B cell (primary cell): ENCODE measurements around the gene TNRC6A. TPM values are rescaled to one million over a fixed set of nuclear protein-coding genes. Genes with fewer than 3 reads are reported as not detected.
"Not testable (repeated sequence)": the region's sequence is repeated elsewhere in the genome, so short reads cannot be mapped to it uniquely, and the experiment has no call there.

Source experiments
- ATAC-seq: fragments of 200-7000 bp; cut with Tn5 transposase; one replicate; pipeline ENCODE4 v1.10.0; 2021; ENCODE audit warnings: low read depth, mild to moderate bottlenecking, moderate number of reproducible peaks, moderate library complexity
- CTCF ChIA-PET: fragments of 350-600 bp; sonication (Branson Sonifier 250); formaldehyde crosslinking; loops from one replicate; lab custom pipeline; 2021; ENCODE audit warnings: antibody characterized with exemption, inconsistent platforms; lab: Charles Lee
- POLR2A ChIA-PET: fragments of 350-600 bp; sonication (Branson Sonifier 250); formaldehyde crosslinking; loops from one replicate; lab custom pipeline; 2021; ENCODE audit warnings: antibody characterized with exemption; lab: Charles Lee
- DNase-seq: peaks from one replicate; pipeline ENCODE4 v3.0.0; 2013
- H2AFZ ChIP-seq: 2 replicates; pipeline ENCODE4 v1.6.1; 2012; ENCODE audit warnings: mild to moderate bottlenecking, low read depth, low read length; ENCODE audit not compliant: insufficient read depth, poor library complexity, severe bottlenecking
- H3K27ac ChIP-seq, 2 donors: 1 replicate in 1 of 2; 2 replicates in 1 of 2; pipeline ENCODE4 v1.5.1; 2012 to 2013; ENCODE audit warnings: low read length in 2 of 2, mild to moderate bottlenecking in 2 of 2, moderate library complexity in 1 of 2
- H3K27me3 ChIP-seq, 4 experiments: fragments of 200-600 bp in 1 of 4; sonication (generic) in 1 of 4; replicated peaks in 1 of 4; 1 replicate in 2 of 4; 2 replicates in 2 of 4; pipeline versions ENCODE4 v1.6.1 to v1.7.0; 2013 to 2016; ENCODE audit warnings: low read length in 3 of 4, mild to moderate bottlenecking in 2 of 4, mixed read lengths in 1 of 4, moderate library complexity in 1 of 4; ENCODE audit not compliant: insufficient read depth in 4 of 4, control insufficient read depth in 3 of 4; ENCODE audit errors: control extremely low read depth in 1 of 4
- H3K36me3 ChIP-seq, 2 experiments: replicated peaks in 1 of 2; 1 replicate in 1 of 2; 2 replicates in 1 of 2; pipeline versions ENCODE4 v1.6.1 to v1.7.1; 2013; ENCODE audit warnings: low read length in 1 of 2; ENCODE audit not compliant: insufficient read depth in 2 of 2, control insufficient read depth in 1 of 2; ENCODE audit errors: control extremely low read depth in 1 of 2, extremely low read depth in 1 of 2
- H3K4me1 ChIP-seq, 2 donors: fragments of 200-600 bp in 1 of 2; sonication (generic) in 1 of 2; 1 replicate in 1 of 2; 2 replicates in 1 of 2; pipeline versions ENCODE4 v1.5.1 to v1.6.1; 2013 to 2017; ENCODE audit warnings: low read length in 2 of 2; ENCODE audit not compliant: control insufficient read depth in 2 of 2, insufficient read depth in 2 of 2
- H3K4me2 ChIP-seq: replicated peaks from 2 replicates; pipeline ENCODE3; 2012; ENCODE audit warnings: mild to moderate bottlenecking, low read depth, low read length; ENCODE audit not compliant: poor library complexity, severe bottlenecking
- H3K4me3 ChIP-seq, 5 experiments: fragments of 200-600 bp in 1 of 5; sonication (generic) in 1 of 5; 1 replicate in 3 of 5; 2 replicates in 2 of 5; pipeline versions ENCODE4 v1.5.1 to v1.7.0; 2011 to 2016; ENCODE audit warnings: low read length in 4 of 5, mild to moderate bottlenecking in 4 of 5, low read depth in 2 of 5, control low read depth in 1 of 5, moderate library complexity in 1 of 5; ENCODE audit not compliant: insufficient read depth in 1 of 5; ENCODE audit errors: control extremely low read depth in 1 of 5, extremely low read depth in 1 of 5
- H3K79me2 ChIP-seq: fragments of 200-600 bp; sonication (generic); one replicate; pipeline ENCODE4 v1.6.0; 2016; ENCODE audit warnings: low read length; ENCODE audit not compliant: control insufficient read depth, insufficient read depth
- H3K9ac ChIP-seq: fragments of 200-600 bp; sonication (generic); 2 replicates; pipeline ENCODE4 v1.6.1; 2017; ENCODE audit warnings: mild to moderate bottlenecking, low read length, moderate library complexity
- H3K9me3 ChIP-seq, 3 donors: one replicate each; pipeline versions ENCODE4 v1.6.1 to v1.7.1; 2013; ENCODE audit warnings: low read length in 2 of 3; ENCODE audit not compliant: control insufficient read depth in 2 of 3, insufficient read depth in 1 of 3; ENCODE audit errors: control extremely low read depth in 1 of 3
- H4K20me1 ChIP-seq: 2 replicates; pipeline ENCODE4 v1.6.0; 2012; ENCODE audit warnings: mild to moderate bottlenecking, low read length; ENCODE audit not compliant: insufficient read depth, control insufficient read depth, poor library complexity, severe bottlenecking
- H3K27ac Mint-ChIP-seq: one replicate; pipeline ENCODE4 v1.8.0; 2021; ENCODE audit warnings: mixed read lengths
- H3K27me3 Mint-ChIP-seq: one replicate; pipeline ENCODE4 v1.8.0; 2021; ENCODE audit warnings: mixed read lengths
- H3K4me1 Mint-ChIP-seq: one replicate; pipeline ENCODE4 v1.8.0; 2021; ENCODE audit warnings: mixed read lengths
- H3K4me3 Mint-ChIP-seq: one replicate; pipeline ENCODE4 v1.8.0; 2021; ENCODE audit warnings: mixed read lengths
- H3K9me3 Mint-ChIP-seq: one replicate; pipeline ENCODE4 v1.8.0; 2022; ENCODE audit warnings: mixed read lengths; ENCODE audit not compliant: insufficient read depth
- EZH2 ChIP-seq: IDR thresholded peaks from 2 replicates; pipeline ENCODE4 v1.6.1; 2012; ENCODE audit warnings: borderline replicate concordance, low read depth, mild to moderate bottlenecking, moderate library complexity, low read length; ENCODE audit not compliant: insufficient read depth, poor library complexity, severe bottlenecking
- WGBS: methylation state at CpG from one replicate; pipeline ENCODE4 v1.1.5; 2013; ENCODE audit warnings: missing lambda C conversion rate; ENCODE audit not compliant: insufficient coverage; 5-methylcytosine and 5-hydroxymethylcytosine counted together
- intact Hi-C: fragments of 100-400 bp; cut with micrococcal nuclease; formaldehyde crosslinking; loops from one replicate; pipeline ENCODE4 v1.10.0; 2022
- polyA plus RNA-seq: library from polyadenylated mRNA; depleted of rRNA; stranded (reverse); fragments of >200 nt; gene quantifications from 2 replicates; pipeline ENCODE4 v1.2.3, GENCODE V29; 2012
- total RNA-seq, 2 donors: library from RNA; stranded (reverse); fragments of 120-200 nt in 1 of 2; gene quantifications; 1 replicate in 1 of 2; 2 replicates in 1 of 2; pipeline versions ENCODE4 v1.2.3 to v1.2.4, GENCODE V29; 2013 to 2022
- TF ChIP-seq, protein P1 (sequence below): fragments of 200-600 bp; IDR thresholded peaks from one replicate; pipeline ENCODE4 v1.8.0; 2022; ENCODE audit warnings: antibody characterized with exemption, mild to moderate bottlenecking

Gene TNRC6A
- total and polyA plus RNA-seq, 2 donors (not counting 1 experiment from before 2014, with no cell fraction given): 79.3 to 104 TPM

DNA sequence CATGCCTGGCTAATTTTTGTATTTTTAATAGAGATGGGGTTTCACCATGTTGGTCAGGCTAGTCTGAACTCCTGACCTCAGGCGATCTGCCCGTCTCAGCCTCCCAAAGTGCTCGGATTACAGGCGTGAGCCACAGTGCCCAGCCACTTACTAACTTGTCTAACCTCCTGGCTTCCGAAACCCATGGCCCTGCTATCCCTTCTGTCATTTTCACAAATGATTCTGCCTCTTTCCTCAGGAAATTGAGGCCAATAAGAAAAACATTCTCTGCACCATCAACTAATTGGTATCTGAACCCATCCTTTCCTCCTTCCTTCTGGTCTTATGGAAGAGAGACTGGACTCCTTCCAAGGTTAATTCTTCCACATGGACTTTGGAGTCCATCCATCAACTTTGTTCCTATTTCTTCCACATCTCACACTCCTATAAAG, 27.9 kb upstream of the TNRC6A start:
- H3K4me3 ChIP-seq: no peak overlapping the region
- ChIA-PET CTCF (no interaction called here), POLR2A (no interaction called here)
- DNase-seq: no peak
- no peak overlapping the region for H2AFZ ChIP-seq
- H3K79me2 ChIP-seq: no peaks in the 10 kb centered on the region
- H3K36me3 ChIP-seq: no peaks in the 10 kb centered on the region
- TF ChIP-seq, protein P1, sequence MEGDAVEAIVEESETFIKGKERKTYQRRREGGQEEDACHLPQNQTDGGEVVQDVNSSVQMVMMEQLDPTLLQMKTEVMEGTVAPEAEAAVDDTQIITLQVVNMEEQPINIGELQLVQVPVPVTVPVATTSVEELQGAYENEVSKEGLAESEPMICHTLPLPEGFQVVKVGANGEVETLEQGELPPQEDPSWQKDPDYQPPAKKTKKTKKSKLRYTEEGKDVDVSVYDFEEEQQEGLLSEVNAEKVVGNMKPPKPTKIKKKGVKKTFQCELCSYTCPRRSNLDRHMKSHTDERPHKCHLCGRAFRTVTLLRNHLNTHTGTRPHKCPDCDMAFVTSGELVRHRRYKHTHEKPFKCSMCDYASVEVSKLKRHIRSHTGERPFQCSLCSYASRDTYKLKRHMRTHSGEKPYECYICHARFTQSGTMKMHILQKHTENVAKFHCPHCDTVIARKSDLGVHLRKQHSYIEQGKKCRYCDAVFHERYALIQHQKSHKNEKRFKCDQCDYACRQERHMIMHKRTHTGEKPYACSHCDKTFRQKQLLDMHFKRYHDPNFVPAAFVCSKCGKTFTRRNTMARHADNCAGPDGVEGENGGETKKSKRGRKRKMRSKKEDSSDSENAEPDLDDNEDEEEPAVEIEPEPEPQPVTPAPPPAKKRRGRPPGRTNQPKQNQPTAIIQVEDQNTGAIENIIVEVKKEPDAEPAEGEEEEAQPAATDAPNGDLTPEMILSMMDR: no peak
- TF ChIP-seq EZH2: no peak
- no peaks in the 10 kb centered on the region for H4K20me1 ChIP-seq
- no peak overlapping the region for H3K4me2 ChIP-seq
- H3K4me3 Mint-ChIP-seq: no peak overlapping the region
- WGBS: 73% methylated on average over 5 of the region's 5 CpGs
- intact Hi-C loops: no loop called here
- H3K9ac ChIP-seq: no peak overlapping the region
- H3K4me1 ChIP-seq: no peaks in the 10 kb centered on the region
- H3K27ac Mint-ChIP-seq: no peak overlapping the region
- H3K4me1 Mint-ChIP-seq: no peaks in the 10 kb centered on the region
- ATAC-seq: no peak
- H3K27me3 ChIP-seq: peaks cover 0 to 6% (median 0%) of the 10 kb centered on the region in 4 experiments
- H3K9me3 ChIP-seq: peaks cover 0 to 1% (median 0%) of the 10 kb centered on the region in 3 donors
- H3K9me3 Mint-ChIP-seq: peaks cover 3% of the 10 kb centered on the region
- peaks cover 11% of the 10 kb centered on the region for H3K27me3 Mint-ChIP-seq
- no peak overlapping the region for H3K27ac ChIP-seq

DNA sequence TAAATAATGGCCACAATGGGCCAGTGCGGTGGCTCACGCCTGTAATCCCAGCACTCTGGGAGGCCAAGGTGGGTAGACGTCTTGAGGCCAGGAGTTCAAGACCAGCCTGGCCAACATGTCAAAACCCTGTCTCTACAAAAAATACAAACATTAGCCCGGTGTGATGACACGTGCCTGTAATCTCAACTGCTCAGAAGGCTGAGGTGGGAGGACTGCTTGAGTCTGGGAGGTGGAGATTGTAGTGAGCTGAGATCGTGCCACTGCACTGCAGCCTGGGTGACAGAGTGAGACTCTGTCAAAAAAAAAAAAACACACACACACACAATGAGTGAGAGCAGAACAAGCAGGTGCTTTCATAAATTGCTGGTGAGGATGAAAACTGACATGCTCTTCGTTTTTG, 21.7 kb upstream of the TNRC6A start:
- POLR2A ChIA-PET, H4K20me1 ChIP-seq, H3K27me3 ChIP-seq, H3K27me3 Mint-ChIP-seq, H3K27ac Mint-ChIP-seq, intact Hi-C loops, H2AFZ ChIP-seq, H3K4me2 ChIP-seq, DNase-seq, H3K9me3 Mint-ChIP-seq, H3K9ac ChIP-seq, H3K4me1 ChIP-seq, H3K79me2 ChIP-seq, H3K36me3 ChIP-seq, H3K4me3 Mint-ChIP-seq, H3K27ac ChIP-seq, H3K9me3 ChIP-seq, H3K4me3 ChIP-seq, ATAC-seq, CTCF ChIA-PET, H3K4me1 Mint-ChIP-seq: not testable (repeated sequence)
- 64% methylated on average over 1 of the region's 7 CpGs for WGBS
